ENCODE results near the gene RGS19.
"Not testable (repeated sequence)": the region's sequence is repeated elsewhere in the genome, so short reads cannot be mapped to it uniquely, and the experiment has no call there.

Gene RGS19

DNA sequence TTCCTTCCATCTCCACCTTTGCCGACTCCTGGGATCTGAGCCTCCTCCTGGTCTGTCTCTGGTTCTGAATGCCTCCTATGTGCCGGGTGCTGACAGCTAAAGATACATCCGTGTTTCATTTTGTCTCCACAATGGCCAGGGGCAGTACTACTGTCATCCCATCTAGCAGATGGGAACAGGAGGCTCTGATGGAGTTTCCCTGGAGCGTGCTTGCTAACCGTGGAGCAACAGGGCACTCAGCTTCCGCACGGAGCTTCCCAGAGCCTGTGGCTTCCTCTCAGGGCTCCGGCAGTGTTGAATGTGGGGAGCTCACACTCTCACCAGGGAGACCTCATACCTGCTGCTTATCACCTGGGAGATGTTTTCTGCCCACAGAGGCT lies 40.0 kb upstream of the RGS19 start:
- H3K36me3 ChIP-seq (ENCODE audit: low read depth) = no peaks in the 10 kb centered on the region
- peaks cover 28% of the 10 kb centered on the region for H3K27me3 ChIP-seq (ENCODE audit: insufficient read depth, poor library complexity, severe bottlenecking)
- no peak overlapping the region for H3K4me3 ChIP-seq (ENCODE audit: severe bottlenecking)
- ATAC-seq (ENCODE audit: low read depth) (no peak; the same call in 2 of the 3 replicates), DNase-seq (ENCODE audit: low spot score) (peak; percentile 75)
- no peak for TF ChIP-seq CTCF (IDR thresholded peaks at IDR 0.05; ENCODE audit: poor library complexity, severe bottlenecking)
- no peaks in the 10 kb centered on the region for H3K9me3 ChIP-seq (ENCODE audit: severe bottlenecking)
- no peaks in the 10 kb centered on the region for H3K4me1 ChIP-seq (ENCODE audit: insufficient read depth, poor library complexity, severe bottlenecking)
- no peak overlapping the region for H3K27ac ChIP-seq (ENCODE audit: poor library complexity, severe bottlenecking)

- H3K4me1 ChIP-seq (ENCODE audit: insufficient read depth, poor library complexity, severe bottlenecking); H3K4me3 ChIP-seq (ENCODE audit: severe bottlenecking); H3K27ac ChIP-seq (ENCODE audit: poor library complexity, severe bottlenecking); H3K9me3 ChIP-seq (ENCODE audit: severe bottlenecking); DNase-seq (ENCODE audit: low spot score); H3K36me3 ChIP-seq (ENCODE audit: low read depth); ATAC-seq (ENCODE audit: low read depth): not testable (repeated sequence)
- peaks cover 19% of the 10 kb centered on the region for H3K27me3 ChIP-seq (ENCODE audit: insufficient read depth, poor library complexity, severe bottlenecking)
Observed at GRCh38 chr20:64117432-64117777, 38.1 kb upstream of the RGS19 start.

DNA sequence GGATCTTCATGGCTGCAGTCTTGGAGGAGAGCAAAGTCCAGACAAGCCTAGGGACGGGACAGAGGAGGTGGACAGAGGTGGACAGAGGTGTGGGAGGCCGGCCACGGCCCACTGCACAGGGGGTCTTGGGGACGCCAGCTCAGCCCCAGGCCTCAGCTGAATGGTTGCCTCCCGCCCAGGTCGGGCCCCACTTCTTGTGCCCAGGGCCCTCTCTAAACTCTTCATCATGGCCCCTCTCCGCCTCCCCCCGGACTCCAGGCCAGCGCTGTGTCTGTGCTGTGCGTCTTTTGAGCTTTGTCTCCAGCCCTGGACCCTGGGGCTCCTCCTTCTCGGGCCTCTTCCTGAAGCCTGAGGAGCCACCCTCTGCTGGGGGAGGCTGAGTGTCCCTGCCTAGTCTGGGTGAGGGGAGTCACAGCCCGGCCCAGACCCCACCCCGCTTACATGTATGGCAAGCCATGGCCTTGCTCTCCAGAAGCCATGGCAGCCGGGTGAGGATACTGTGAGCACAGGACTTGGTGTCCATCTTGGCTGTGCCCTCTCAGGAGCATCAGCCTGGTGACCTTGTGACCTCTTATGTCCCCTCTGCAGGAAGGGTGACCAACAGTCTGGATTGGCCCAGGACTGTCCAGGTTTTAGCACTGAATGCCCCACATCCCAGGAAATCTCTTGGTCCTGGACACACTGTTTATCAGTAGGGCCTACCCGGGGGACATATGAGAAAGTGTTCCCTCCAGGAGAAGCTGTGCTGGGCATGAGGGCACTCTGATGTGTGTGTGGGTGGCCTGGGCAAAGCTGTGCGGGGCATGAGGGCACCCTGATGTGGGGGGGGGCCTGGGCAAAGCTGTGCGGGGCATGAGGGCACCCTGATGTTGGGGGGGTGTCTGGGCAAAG lies 37.5 kb upstream of the RGS19 start:
- ATAC-seq (ENCODE audit: low read depth) = no peak
- peak; percentile 84 for DNase-seq (ENCODE audit: low spot score)

GRCh38 chr20:64116016-64116415 lies 36.7 kb upstream of the RGS19 start:
- DNase-seq (ENCODE audit: low spot score) = peak; percentile 80
- TF ChIP-seq CTCF (IDR thresholded peaks at IDR 0.05; ENCODE audit: poor library complexity, severe bottlenecking) = no peak
- H3K4me3 ChIP-seq (ENCODE audit: severe bottlenecking) = no peak overlapping the region

More for the DNA sequence above, 37.5 kb upstream of the RGS19 start:
- H3K27ac ChIP-seq (ENCODE audit: poor library complexity, severe bottlenecking) = no peak overlapping the region
- no peaks in the 10 kb centered on the region for H3K4me1 ChIP-seq (ENCODE audit: insufficient read depth, poor library complexity, severe bottlenecking)
- peaks cover 13% of the 10 kb centered on the region for H3K27me3 ChIP-seq (ENCODE audit: insufficient read depth, poor library complexity, severe bottlenecking)
- H3K4me3 ChIP-seq (ENCODE audit: severe bottlenecking) = no peak overlapping the region
- no peaks in the 10 kb centered on the region for H3K36me3 ChIP-seq (ENCODE audit: low read depth)
- H3K9me3 ChIP-seq (ENCODE audit: severe bottlenecking) = no peaks in the 10 kb centered on the region
- no peak for TF ChIP-seq CTCF (IDR thresholded peaks at IDR 0.05; ENCODE audit: poor library complexity, severe bottlenecking)

GRCh38 chr20:64115171-64115911 lies 36.0 kb upstream of the RGS19 start:
- Histone ChIP-seq H3K27me3 (ENCODE audit: insufficient read depth, poor library complexity, severe bottlenecking) (no peaks in the 10 kb centered on the region), H3K27ac (ENCODE audit: poor library complexity, severe bottlenecking) (no peak overlapping the region), H3K36me3 (ENCODE audit: low read depth) (no peaks in the 10 kb centered on the region), H3K4me3 (ENCODE audit: severe bottlenecking) (no peak overlapping the region), H3K4me1 (ENCODE audit: insufficient read depth, poor library complexity, severe bottlenecking) (no peaks in the 10 kb centered on the region), H3K9me3 (ENCODE audit: severe bottlenecking) (no peaks in the 10 kb centered on the region)
- DNase-seq (ENCODE audit: low spot score) (peak; percentile 82), ATAC-seq (ENCODE audit: low read depth) (peak; percentile 1; the same call in 1 of the 3 replicates)
- no peak for TF ChIP-seq CTCF (IDR thresholded peaks at IDR 0.05; ENCODE audit: poor library complexity, severe bottlenecking)

More at GRCh38 chr20:64116016-64116415, 36.7 kb upstream of the RGS19 start:
- no peaks in the 10 kb centered on the region for H3K4me1 ChIP-seq (ENCODE audit: insufficient read depth, poor library complexity, severe bottlenecking)
- no peaks in the 10 kb centered on the region for H3K36me3 ChIP-seq (ENCODE audit: low read depth)
- H3K9me3 ChIP-seq (ENCODE audit: severe bottlenecking) = no peaks in the 10 kb centered on the region
- no peak overlapping the region for H3K27ac ChIP-seq (ENCODE audit: poor library complexity, severe bottlenecking)
- ATAC-seq (ENCODE audit: low read depth) = no peak
- peaks cover 5% of the 10 kb centered on the region for H3K27me3 ChIP-seq (ENCODE audit: insufficient read depth, poor library complexity, severe bottlenecking)

All from RWPE2 (cell line).